Measurements from ENCODE around the gene HADH. TPM values are rescaled to one million over a fixed set of nuclear protein-coding genes. Genes with fewer than 3 reads are reported as not detected.
"Not testable (repeated sequence)": the region's sequence is repeated elsewhere in the genome, so short reads cannot be mapped to it uniquely, and the experiment has no call there.

The HADH gene
- total RNA-seq, 1 donor: 9.0 TPM

GRCh38 chr4:107956011-107956410 lies 33.7 kb upstream of the HADH start:
- no peak overlapping the region for H3K4me2 ChIP-seq (ENCODE audit: insufficient read depth, low read length)
- no peaks in the 10 kb centered on the region for H3K36me3 ChIP-seq (ENCODE audit: insufficient read depth, low read length)
- no peaks in the 10 kb centered on the region for H3K27me3 ChIP-seq (ENCODE audit: insufficient read depth, low read length)
- H2AFZ ChIP-seq (ENCODE audit: low read length): no peak overlapping the region
- TF ChIP-seq CTCF (IDR thresholded peaks at IDR 0.05; ENCODE audit: extremely low read depth, low read depth, low read length): no peak
- no peaks in the 10 kb centered on the region for H3K9me3 ChIP-seq (ENCODE audit: low read depth, low read length)
- no peaks in the 10 kb centered on the region for H4K20me1 ChIP-seq (ENCODE audit: insufficient read depth, low read length)
- H3K4me1 ChIP-seq (ENCODE audit: insufficient read depth, low read length): peaks cover 12% of the 10 kb centered on the region
- no peak overlapping the region for H3K4me3 ChIP-seq (ENCODE audit: insufficient read depth, low read length)
- no peak overlapping the region for H3K27ac ChIP-seq (ENCODE audit: low read depth, low read length)
- no peaks in the 10 kb centered on the region for H3K79me2 ChIP-seq (ENCODE audit: insufficient read depth, low read length)
- DNase-seq (ENCODE audit: insufficient read length, low spot score, missing footprints): no peak

GRCh38 chr4:107966903-107967302 lies 22.8 kb upstream of the HADH start:
- Histone ChIP-seq H3K79me2 (ENCODE audit: insufficient read depth, low read length) (no peaks in the 10 kb centered on the region), H3K27ac (ENCODE audit: low read depth, low read length) (no peak overlapping the region), H3K4me3 (ENCODE audit: insufficient read depth, low read length) (no peak overlapping the region), H3K9me3 (ENCODE audit: low read depth, low read length) (no peaks in the 10 kb centered on the region), H3K4me1 (ENCODE audit: insufficient read depth, low read length) (no peaks in the 10 kb centered on the region), H3K27me3 (ENCODE audit: insufficient read depth, low read length) (no peaks in the 10 kb centered on the region), H3K4me2 (ENCODE audit: insufficient read depth, low read length) (no peak overlapping the region), H3K36me3 (ENCODE audit: insufficient read depth, low read length) (no peaks in the 10 kb centered on the region), H2AFZ (ENCODE audit: low read length) (no peak overlapping the region), H4K20me1 (ENCODE audit: insufficient read depth, low read length) (no peaks in the 10 kb centered on the region)
- TF ChIP-seq CTCF (IDR thresholded peaks at IDR 0.05; ENCODE audit: extremely low read depth, low read depth, low read length): no peak
- no peak for DNase-seq (ENCODE audit: insufficient read length, low spot score, missing footprints)

- not testable (repeated sequence) for H3K4me2 ChIP-seq (ENCODE audit: insufficient read depth, low read length); H3K27me3 ChIP-seq (ENCODE audit: insufficient read depth, low read length); H3K4me1 ChIP-seq (ENCODE audit: insufficient read depth, low read length); H2AFZ ChIP-seq (ENCODE audit: low read length); H3K36me3 ChIP-seq (ENCODE audit: insufficient read depth, low read length); H3K9me3 ChIP-seq (ENCODE audit: low read depth, low read length); H4K20me1 ChIP-seq (ENCODE audit: insufficient read depth, low read length); H3K27ac ChIP-seq (ENCODE audit: low read depth, low read length); H3K79me2 ChIP-seq (ENCODE audit: insufficient read depth, low read length); H3K4me3 ChIP-seq (ENCODE audit: insufficient read depth, low read length); DNase-seq (ENCODE audit: insufficient read length, low spot score, missing footprints)
Observed at GRCh38 chr4:107967519-107967918, 22.2 kb upstream of the HADH start.

GRCh38 chr4:107967921-107968320 lies 21.8 kb upstream of the HADH start:
- H3K27me3 ChIP-seq (ENCODE audit: insufficient read depth, low read length); H3K27ac ChIP-seq (ENCODE audit: low read depth, low read length); H3K79me2 ChIP-seq (ENCODE audit: insufficient read depth, low read length); H3K4me3 ChIP-seq (ENCODE audit: insufficient read depth, low read length); H3K36me3 ChIP-seq (ENCODE audit: insufficient read depth, low read length); H4K20me1 ChIP-seq (ENCODE audit: insufficient read depth, low read length); H3K4me1 ChIP-seq (ENCODE audit: insufficient read depth, low read length); H2AFZ ChIP-seq (ENCODE audit: low read length); H3K4me2 ChIP-seq (ENCODE audit: insufficient read depth, low read length); DNase-seq (ENCODE audit: insufficient read length, low spot score, missing footprints); H3K9me3 ChIP-seq (ENCODE audit: low read depth, low read length): not testable (repeated sequence)

- Histone ChIP-seq H3K27ac (ENCODE audit: low read depth, low read length) (no peak overlapping the region), H3K79me2 (ENCODE audit: insufficient read depth, low read length) (no peaks in the 10 kb centered on the region), H2AFZ (ENCODE audit: low read length) (no peak overlapping the region), H3K36me3 (ENCODE audit: insufficient read depth, low read length) (no peaks in the 10 kb centered on the region), H3K4me2 (ENCODE audit: insufficient read depth, low read length) (no peak overlapping the region), H3K4me1 (ENCODE audit: insufficient read depth, low read length) (no peaks in the 10 kb centered on the region), H3K9me3 (ENCODE audit: low read depth, low read length) (no peaks in the 10 kb centered on the region), H4K20me1 (ENCODE audit: insufficient read depth, low read length) (no peaks in the 10 kb centered on the region), H3K4me3 (ENCODE audit: insufficient read depth, low read length) (no peak overlapping the region), H3K27me3 (ENCODE audit: insufficient read depth, low read length) (no peaks in the 10 kb centered on the region)
- DNase-seq (ENCODE audit: insufficient read length, low spot score, missing footprints): no peak
- no peak for TF ChIP-seq CTCF (IDR thresholded peaks at IDR 0.05; ENCODE audit: extremely low read depth, low read depth, low read length)
Observed at GRCh38 chr4:107970063-107970798, 19.5 kb upstream of the HADH start.
